ENCODE data around the gene SLFNL1. TPM values are rescaled to one million over a fixed set of nuclear protein-coding genes. Genes with fewer than 3 reads are reported as not detected.

Gene SLFNL1
- total RNA-seq, 1 experiment from 2014 or later, result 0.17 TPM

DNA sequence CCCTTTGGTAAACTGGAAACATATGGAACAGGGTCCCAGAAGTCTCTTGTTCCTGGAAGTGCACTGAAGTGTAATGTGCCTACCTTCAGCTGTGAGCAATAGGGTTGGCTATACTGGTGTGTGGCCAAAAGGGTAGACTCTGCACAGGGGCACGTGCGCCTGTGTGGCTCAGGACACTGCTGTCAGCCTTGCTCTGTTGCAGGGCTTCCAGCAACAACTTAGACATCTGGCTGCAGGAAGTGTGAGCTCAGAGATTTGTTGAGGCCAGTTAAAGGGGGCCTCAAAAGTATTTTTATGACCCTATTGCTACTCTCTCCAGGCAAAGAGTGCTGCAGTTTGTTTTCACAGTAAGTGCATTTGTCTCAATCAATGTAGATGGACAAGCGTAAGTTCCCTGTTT is 34.6 kb downstream of the SLFNL1 start:
- DNase-seq (ENCODE audit: low spot score), result no peak

DNA sequence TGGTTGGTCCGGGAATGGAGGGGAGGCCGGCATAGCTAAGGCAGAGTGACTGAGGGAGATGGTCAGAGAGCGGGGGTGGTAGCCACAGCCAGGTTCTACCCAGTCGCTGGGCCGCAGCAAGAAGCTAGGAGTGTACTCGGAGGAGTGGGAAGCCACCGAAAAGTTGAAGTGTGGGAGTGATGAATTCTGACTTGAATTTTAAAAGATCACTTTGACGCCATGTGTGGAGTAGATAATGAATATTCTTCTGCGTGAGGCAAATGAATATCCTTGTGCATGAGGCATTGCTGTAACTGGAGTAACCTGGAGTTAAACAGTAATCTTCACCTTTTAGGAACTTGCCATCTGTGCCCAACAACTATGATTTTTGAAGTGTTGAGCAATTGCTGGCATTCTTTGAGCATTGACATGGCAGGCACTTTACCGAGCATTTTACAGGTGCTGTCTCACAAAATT is 35.2 kb downstream of the SLFNL1 start:
- no peak for DNase-seq (ENCODE audit: low spot score)

DNA sequence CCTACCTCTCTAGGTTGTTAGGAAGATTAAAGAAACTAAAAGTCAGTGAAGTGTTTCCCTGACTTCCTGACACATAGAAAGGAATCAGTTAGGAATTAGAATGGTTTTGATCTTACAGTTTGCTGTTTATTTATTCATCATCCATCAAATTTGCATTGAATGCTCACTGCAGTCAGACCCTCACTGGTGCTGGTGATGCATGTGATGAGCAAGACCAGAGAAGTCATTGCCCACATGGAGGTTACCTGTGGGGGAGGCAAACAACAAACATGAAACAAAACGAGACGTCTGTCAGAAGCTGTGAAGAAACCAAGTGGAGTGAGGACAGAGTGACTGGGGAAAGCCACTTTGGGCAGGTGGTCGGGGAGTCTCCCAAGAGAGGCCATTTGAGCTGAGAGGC is 35.6 kb downstream of the SLFNL1 start:
- DNase-seq (ENCODE audit: low spot score), result no peak

DNA sequence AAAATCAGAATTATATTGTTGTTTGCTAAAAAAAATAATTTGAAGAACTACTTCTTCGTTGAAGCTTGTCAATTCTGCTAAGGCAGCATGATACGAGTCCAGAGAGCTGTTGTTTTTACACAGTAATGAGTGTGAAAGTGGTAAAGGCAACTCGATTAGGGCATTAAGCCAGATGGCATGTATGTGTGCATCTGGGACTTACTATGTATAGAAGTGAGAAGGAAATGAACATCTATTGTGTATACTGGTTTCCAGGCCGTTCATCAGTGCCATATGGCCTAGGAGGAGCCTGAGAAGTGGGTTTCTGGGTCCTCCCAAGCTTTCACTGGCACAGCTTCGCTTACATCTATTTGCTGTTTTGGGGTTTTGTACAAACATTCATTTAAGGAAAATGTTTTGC is 36.4 kb downstream of the SLFNL1 start:
- no peak for DNase-seq (ENCODE audit: low spot score)

DNA sequence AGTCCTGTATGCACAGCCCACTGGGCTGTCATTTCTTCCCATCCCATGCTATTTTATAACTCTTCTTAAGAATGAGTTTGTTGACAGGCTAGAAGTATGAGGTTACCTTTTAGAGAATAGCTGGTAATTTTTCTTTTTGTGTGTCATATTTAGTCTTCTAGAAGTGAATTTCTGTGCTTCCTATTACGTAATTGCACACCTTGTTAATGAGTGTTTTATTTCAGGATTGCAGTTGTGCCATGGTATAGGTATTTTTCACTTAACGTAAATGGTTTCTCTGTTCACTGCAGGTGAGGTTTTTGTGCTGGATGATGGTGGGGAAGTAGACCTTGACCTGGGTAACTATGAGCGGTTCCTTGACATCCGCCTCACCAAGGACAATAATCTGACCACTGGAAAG is 37.0 kb downstream of the SLFNL1 start:
- DNase-seq (ENCODE audit: low spot score), result no peak

DNA sequence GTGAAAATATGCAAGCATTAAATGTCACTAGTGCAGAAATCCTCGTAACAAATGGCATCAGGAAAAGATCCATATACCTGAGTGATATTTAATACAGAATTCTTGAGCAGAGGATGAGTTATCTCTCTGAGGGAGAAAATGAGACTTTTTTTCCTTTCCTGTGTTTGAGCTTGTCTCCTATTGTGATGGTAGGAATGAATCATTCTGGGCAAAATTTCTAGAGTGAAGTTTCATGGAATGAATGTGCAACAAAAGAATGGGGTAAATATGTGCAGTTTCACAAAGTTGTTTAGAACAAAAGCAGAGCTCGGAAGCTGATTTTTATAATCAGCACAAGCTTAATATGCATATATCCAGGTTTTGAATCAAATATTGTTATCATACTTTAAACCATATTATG is 37.5 kb downstream of the SLFNL1 start:
- DNase-seq (ENCODE audit: low spot score), result no peak

DNA sequence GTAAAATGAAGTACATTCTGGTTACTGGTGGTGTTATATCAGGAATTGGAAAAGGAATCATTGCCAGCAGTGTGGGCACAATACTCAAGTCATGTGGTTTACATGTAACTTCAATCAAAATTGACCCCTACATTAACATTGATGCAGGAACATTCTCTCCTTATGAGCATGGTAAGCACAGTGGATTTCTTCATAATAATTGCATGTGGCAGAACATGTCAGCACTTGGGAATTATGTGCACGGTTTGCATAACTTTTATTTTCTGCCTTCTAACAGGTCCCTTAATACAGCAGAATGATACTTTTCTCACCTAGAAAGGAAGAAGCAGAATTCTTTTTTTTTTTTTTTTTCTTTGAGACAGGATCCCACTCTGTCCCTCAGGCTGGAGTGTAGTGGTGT is 38.2 kb downstream of the SLFNL1 start:
- no peak for DNase-seq (ENCODE audit: low spot score)

DNA sequence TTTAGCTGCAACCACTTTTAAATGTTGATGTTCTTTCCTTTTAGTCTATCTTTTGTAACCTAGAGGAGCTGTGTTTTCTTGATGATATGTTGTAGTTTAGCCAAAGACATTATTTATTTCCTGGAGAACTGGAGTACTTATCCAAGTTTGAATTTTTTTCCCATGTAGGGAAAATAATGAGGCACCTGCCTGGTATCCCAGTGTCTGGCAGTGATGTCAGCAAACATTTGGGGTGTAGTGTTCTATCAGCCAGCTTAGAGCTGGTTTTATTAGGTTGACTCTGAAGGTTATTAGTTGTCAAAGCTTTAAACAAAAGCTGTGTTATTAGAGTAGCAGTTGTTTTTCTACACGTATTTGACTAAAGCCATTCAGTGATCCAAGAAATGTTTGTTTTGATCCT is 38.8 kb downstream of the SLFNL1 start:
- DNase-seq (ENCODE audit: low spot score), result no peak

DNA sequence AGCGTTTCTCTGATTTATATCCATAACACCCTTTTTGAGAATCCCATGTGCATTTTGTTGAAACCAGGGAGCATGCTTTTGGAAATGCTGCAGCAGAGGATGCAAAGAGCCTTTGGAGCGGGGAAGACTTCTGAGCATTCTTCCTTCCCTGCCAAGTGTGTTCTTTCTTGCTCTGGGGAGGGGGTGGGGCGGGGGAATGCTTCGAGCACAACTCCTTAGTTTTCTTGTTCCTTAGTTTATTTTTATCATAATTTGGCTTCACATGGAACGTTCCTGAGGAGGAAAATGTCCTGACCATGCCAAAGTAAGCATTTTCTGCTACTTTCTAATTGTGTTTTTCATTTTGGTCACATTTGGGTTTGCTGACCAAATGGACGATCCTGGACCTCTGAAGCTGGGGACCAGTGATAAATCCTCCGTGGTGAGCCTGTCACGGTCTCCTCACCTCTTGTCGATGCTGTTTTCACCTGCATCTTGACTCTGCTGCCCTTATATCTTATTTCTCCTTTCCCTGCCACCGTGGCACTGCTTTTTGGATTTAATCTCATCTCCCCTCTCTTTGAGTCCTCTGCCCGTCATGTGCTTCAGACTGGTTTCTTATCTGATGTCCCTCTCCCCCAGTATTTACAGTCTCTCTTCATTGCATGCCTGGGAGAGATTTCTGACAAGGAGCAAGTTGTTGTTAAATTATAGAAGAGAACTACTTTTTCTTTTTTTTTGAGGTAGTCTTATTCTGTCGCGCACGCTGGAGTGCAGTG is 39.7 kb downstream of the SLFNL1 start:
- no peak for DNase-seq (ENCODE audit: low spot score)

DNA sequence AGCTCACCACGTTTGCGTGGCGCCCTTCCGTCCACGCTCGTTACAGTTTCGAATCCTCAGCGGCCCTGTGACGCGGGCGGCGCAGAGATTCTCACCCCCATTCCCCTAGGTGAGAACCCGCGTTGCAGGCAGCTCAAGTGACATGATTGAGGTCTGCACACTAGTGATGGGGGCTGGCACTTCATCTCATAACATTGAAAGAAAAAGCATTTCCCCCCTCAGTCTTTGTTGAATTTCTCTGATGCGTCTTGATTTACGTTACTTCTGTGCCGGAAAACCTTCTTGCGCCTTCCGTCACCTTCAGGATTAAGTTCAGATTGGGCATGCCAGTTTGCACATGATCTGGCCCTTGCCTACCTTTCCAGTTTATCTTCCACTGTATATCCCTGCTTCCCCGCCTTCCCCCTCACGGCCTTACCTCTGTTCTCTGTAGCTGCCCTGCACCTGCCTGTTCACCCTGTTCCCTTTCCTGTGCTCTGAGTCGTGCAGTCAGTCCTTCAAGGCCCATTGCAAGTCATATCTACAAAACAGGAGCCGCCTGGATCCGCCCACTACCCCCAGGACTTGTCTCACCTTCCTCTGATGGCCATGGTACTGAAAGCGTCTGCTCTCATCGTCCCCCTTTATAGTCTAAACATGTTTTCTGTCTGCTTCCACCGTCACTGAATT is 40.9 kb downstream of the SLFNL1 start:
- peak; percentile 31 for DNase-seq (ENCODE audit: low spot score)

DNA sequence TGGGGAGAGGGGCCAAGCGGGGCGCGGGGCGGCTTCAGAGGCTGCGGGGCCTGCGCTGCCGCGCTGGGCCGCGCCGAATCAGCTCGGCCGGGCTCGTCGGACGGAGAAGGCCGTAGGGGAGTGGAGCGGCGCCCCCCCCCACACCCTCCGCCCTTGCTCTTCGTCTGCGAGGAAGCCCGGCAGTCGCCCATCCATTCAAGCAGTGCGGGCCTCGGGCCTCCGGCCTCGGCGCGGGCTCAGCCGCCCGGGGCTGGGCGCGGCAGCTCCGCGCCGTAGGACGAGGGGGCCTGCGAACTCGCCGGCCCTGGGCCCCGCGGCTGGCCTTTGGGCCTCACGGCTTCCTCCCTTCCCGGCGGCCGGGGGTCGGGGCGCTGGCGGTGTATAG is 41.5 kb downstream of the SLFNL1 start:
- no peak for DNase-seq (ENCODE audit: low spot score)

DNA sequence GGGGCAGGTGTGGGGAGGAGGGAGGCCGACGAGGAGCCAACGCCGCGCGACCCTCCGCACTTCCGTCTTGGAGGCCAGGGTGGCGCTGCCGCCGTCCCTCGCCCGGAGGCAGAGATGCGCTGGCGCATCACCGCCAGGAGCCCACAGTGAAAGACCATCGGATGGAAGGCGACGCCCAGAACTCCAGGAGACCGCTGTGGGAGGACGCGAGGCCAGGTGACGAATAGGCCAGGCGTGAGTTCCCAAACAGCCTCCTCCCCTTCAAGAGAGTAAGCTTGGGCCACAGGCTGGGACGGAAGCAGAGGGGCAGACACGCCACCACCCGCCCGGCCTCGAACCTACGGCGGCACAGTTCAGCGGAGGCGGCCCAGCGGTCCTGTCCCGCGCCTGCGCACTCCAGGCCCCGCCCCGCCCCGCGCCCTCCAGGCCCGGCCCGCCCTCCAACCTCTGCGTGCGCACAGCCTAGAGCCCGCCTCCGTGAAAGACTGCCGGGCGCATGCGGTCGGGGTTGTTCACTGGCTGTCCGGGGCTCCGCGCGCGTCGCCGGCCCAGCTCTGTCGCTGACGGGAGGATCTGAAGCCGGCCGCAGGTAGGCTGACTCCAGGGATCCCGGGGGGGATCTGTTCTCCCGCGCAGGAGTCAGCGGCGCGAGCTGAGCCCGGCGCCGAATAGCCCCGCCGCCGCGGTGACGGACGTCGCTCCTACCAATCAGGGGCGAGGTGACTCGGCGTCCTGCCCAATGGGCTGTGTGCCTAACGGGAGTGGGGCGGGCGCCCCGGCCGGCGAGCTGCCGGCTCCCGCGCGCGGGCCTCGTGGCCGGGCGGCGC is 42.1 kb downstream of the SLFNL1 start, which contains the start of gene CTPS1:
Gene CTPS1, plus strand, starts transcription at position 456 of the 827 bp plus-strand sequence. CDS start 3,595 bp downstream, outside the sequence.
- DNase-seq (ENCODE audit: low spot score), result peak; percentile 80

DNA sequence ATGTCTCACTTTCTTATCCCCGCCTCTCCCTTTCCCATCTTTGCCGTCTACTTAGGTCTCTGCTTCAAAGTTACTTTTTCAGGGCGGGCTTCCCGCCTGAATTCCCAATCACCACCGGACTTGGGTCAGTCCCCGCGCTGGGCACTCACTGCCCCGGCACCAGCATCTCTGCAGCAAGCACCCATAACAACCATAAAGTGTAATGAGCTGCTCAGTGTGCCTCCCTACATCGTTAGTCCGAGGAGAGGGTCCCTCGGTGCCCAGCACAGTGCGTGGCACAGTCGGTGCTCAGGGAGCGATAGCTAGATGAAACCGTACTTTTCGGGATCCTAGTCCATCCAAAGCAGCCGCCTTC is 42.7 kb downstream of the SLFNL1 start:
- no peak for DNase-seq (ENCODE audit: low spot score)

DNA sequence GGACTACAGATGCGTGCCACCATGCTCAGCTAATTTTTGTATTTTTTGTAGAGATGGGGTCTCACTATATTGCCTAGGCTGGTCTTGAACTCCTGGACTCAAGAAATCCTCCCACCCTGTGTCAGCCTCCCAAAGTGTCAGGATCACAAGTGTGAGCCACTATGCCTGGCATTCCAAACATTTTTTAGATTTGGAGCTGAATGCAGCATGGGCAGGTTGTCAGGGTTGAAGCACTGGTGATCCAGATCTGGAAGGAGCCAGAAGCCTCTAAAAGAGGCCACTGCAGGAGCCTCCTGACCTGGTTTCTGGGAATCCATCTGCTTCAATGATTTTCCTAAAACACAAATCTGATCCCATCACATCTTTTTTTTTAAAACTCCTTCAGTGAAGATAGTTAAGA is 43.8 kb downstream of the SLFNL1 start:
- DNase-seq (ENCODE audit: low spot score), result peak; percentile 25

DNA sequence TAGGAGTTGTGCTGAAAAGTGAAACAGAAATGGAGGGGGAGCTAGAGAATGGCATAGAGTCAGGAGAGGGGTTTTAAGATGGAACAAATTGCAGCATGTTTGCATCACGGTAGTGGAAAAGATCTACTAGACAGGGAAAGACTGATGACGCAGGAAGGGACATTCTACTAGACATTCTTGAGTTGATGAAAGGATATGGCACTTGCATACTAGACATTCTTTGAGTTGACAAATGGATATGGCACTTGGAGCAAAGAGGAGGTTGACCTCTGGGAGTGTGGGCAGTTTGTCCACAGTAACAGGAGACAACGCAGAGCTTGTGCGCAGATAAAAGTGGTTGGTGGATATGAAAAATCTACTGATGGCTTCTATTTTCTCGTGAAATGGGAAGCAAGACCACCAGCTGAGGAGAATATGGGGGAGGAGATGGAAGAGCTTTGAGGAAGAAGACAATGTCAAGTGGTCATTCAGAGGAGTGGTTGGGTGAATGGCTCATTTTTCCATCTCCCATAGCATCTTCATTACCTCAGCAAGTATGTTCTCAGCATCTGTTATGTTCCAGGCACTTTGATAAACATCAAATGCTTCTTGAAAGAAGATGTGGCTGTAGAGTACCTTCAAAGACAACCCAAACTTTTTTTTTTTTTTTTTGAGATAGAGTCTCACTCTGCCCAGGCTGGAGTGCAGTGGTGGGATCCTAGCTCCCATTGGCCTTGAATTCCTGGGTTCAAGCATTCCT is 44.4 kb downstream of the SLFNL1 start:
- DNase-seq (ENCODE audit: low spot score), result peak; percentile 85

DNA sequence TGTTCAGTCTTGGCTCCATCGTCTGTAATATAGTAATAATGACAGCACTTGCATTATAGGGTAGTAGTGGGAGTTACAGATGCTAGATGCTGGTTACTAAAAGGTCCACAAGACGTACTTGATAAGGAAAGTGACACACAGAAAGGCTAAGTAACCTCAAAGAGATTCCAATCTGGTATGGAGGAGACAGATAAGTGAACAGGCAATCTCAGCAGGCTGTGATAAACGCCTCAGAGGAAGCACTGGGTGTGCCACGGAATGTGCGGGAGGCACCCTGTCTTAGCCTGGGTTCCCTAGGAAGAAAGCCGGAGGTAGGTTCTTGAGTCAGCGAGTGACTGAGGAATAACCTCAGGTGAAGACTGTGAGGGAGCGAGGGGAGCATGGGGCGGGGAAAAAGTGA is 46.6 kb downstream of the SLFNL1 start:
- DNase-seq (ENCODE audit: low spot score), result no peak

DNA sequence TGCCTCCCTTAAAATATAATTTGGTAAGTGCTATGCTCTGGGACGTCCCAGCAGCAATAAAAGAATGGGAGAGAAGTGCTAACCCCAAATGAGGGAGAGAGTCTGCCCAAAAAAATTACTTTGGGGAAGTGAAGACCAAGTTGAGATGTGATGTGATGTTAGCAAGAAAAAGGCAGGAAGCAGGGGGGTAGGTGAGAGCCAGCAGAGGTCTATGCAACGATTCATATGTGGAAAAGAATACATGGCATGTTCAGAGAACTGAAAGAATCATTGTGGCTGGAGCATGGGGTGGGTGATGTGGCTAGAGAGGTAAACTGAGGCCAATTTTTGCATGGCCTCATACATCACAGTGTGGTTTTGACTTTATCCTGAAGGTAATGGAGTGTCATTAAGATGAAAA is 47.6 kb downstream of the SLFNL1 start:
- no peak for DNase-seq (ENCODE audit: low spot score)

DNA sequence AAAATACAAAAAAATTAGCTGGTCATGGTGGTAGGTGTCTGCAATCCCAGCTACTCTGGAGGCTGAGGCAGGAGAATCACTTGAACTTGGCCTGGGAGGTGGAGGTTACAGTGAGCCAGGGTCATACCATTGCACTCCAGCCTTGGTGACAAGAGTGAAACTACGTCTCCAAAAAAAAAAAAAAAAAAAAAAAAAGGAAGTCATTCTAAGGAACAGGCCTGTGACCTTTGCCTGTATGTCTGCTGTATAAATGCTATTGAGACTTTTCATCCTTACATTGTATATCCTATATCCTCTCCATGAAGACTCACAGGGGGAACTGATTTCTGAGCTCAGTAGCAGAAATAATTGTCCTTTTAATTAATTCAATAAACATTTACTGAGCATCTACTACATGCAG is 49.6 kb downstream of the SLFNL1 start:
- DNase-seq (ENCODE audit: low spot score), result no peak

DNA sequence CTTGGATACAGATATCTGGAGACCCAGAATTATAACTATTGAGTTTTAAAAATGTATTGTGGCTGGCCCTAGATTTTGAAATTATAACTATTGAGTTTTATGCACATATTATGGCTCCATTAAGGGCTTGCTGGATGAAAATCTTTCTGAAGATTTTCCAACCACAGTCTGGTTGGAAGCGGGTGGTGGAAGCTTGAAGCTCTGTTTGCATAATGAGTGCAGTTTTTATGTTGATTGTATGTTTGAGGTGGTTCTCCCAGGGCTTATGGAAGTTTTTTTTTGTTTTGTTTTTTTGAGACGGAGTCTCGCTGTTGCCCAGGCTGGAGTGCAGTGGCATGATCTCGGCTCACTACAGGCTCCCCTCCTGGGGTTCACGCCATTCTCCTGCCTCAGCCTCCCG is 52.1 kb downstream of the SLFNL1 start:
- DNase-seq (ENCODE audit: low spot score), result no peak

DNA sequence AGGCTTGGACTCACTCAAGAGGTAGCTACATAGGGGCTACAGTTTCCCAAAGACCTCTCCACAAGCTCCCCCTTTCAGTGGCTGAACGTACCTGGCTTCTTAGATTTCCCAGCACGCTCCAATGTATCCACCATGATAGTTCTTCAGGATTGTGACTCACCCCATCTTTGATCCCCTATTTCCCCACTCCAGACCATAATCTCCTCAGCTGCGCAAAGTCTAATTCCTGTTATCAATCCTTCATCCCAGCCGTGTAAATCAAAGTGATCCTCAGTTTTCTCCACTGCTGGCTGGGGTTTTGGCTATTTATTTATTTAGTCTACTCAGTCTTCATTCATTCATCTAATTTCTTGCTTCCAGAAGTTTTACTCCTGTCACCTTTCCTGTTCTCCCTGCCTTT is 55.1 kb downstream of the SLFNL1 start:
- DNase-seq (ENCODE audit: low spot score), result no peak

Data from A172 (cell line).